ENCODE data around the gene OSBP.

DNA sequence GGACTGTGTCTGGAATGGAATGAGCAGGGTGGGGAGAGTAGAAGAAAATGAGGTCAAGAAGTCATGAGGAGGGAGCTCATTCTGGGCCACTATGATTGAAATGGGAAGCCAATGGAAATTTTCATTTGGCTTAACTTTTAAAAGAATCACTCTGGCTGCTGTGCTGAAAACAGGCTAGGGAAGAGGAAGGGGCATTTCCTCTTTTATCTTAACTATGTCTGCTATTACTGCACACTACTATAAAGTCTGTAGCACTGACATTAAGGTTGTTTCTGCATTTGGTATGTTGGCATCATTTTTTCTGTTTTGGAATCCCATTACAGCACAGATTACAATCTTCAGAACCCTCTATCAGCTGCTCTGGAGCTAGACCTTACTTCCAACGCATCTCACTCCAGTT lies 45.0 kb upstream of the OSBP start:
- TF ChIP-seq, protein P1, sequence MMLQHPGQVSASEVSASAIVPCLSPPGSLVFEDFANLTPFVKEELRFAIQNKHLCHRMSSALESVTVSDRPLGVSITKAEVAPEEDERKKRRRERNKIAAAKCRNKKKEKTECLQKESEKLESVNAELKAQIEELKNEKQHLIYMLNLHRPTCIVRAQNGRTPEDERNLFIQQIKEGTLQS (CRISPR knock-in tag; conservative IDR thresholded peaks at IDR 0.05): no peak
- no peak for TF ChIP-seq SP1 (CRISPR knock-in tag; conservative IDR thresholded peaks at IDR 0.05)
- TF ChIP-seq, protein P2, sequence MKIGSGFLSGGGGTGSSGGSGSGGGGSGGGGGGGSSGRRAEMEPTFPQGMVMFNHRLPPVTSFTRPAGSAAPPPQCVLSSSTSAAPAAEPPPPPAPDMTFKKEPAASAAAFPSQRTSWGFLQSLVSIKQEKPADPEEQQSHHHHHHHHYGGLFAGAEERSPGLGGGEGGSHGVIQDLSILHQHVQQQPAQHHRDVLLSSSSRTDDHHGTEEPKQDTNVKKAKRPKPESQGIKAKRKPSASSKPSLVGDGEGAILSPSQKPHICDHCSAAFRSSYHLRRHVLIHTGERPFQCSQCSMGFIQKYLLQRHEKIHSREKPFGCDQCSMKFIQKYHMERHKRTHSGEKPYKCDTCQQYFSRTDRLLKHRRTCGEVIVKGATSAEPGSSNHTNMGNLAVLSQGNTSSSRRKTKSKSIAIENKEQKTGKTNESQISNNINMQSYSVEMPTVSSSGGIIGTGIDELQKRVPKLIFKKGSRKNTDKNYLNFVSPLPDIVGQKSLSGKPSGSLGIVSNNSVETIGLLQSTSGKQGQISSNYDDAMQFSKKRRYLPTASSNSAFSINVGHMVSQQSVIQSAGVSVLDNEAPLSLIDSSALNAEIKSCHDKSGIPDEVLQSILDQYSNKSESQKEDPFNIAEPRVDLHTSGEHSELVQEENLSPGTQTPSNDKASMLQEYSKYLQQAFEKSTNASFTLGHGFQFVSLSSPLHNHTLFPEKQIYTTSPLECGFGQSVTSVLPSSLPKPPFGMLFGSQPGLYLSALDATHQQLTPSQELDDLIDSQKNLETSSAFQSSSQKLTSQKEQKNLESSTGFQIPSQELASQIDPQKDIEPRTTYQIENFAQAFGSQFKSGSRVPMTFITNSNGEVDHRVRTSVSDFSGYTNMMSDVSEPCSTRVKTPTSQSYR (CRISPR knock-in tag; IDR thresholded peaks at IDR 0.05): no peak
- TF ChIP-seq, protein P3, sequence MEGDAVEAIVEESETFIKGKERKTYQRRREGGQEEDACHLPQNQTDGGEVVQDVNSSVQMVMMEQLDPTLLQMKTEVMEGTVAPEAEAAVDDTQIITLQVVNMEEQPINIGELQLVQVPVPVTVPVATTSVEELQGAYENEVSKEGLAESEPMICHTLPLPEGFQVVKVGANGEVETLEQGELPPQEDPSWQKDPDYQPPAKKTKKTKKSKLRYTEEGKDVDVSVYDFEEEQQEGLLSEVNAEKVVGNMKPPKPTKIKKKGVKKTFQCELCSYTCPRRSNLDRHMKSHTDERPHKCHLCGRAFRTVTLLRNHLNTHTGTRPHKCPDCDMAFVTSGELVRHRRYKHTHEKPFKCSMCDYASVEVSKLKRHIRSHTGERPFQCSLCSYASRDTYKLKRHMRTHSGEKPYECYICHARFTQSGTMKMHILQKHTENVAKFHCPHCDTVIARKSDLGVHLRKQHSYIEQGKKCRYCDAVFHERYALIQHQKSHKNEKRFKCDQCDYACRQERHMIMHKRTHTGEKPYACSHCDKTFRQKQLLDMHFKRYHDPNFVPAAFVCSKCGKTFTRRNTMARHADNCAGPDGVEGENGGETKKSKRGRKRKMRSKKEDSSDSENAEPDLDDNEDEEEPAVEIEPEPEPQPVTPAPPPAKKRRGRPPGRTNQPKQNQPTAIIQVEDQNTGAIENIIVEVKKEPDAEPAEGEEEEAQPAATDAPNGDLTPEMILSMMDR (IDR thresholded peaks at IDR 0.05): no peak
- no peak for TF ChIP-seq ETV6 (CRISPR knock-in tag; IDR thresholded peaks at IDR 0.05)
- TF ChIP-seq, protein P4, sequence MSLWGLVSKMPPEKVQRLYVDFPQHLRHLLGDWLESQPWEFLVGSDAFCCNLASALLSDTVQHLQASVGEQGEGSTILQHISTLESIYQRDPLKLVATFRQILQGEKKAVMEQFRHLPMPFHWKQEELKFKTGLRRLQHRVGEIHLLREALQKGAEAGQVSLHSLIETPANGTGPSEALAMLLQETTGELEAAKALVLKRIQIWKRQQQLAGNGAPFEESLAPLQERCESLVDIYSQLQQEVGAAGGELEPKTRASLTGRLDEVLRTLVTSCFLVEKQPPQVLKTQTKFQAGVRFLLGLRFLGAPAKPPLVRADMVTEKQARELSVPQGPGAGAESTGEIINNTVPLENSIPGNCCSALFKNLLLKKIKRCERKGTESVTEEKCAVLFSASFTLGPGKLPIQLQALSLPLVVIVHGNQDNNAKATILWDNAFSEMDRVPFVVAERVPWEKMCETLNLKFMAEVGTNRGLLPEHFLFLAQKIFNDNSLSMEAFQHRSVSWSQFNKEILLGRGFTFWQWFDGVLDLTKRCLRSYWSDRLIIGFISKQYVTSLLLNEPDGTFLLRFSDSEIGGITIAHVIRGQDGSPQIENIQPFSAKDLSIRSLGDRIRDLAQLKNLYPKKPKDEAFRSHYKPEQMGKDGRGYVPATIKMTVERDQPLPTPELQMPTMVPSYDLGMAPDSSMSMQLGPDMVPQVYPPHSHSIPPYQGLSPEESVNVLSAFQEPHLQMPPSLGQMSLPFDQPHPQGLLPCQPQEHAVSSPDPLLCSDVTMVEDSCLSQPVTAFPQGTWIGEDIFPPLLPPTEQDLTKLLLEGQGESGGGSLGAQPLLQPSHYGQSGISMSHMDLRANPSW (CRISPR knock-in tag; conservative IDR thresholded peaks at IDR 0.05; ENCODE audit: low read depth): no peak
